ENCODE data around the gene C2CD4D. TPM values are rescaled to one million over a fixed set of nuclear protein-coding genes. Genes with fewer than 3 reads are reported as not detected.

The C2CD4D gene
- total and polyA plus RNA-seq, 12 donors = 0.04 TPM; not detected in 11

GRCh38 chr1:151814971-151815545 is 24.6 kb downstream of the C2CD4D start:
- no peak overlapping the region for H3K4me3 ChIP-seq

DNA sequence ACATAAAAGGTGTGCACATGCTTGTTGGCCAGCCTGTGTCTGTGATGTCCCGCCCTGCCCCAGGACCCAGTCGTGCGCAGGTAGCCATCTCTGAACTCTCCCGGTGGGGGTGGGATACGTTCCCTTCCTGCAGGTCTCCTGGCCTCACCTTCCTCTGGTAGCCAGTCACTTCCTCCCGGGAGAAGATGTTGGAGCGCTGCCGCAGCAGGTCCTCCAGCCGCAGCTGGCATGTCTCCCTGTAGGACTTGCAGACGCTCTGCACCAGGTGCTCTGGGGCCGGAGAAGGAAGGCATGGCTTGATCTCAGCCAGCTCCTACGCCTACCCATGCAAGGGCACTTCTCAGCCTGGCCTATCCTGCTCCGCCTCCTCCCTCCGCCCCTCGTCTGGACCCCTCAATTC is 25.2 kb downstream of the C2CD4D start:
- H3K4me3 ChIP-seq = no peak overlapping the region
- WGBS, 2 donors = 74 to 78% methylated on average over 15 of the region's 15 CpGs
- no peaks in the 10 kb centered on the region for H3K4me1 ChIP-seq
- DNase-seq (no peak), ATAC-seq (no peak)
- intact Hi-C loops (cut with DNase I) = no loop called here
- H3K27me3 ChIP-seq = no peaks in the 10 kb centered on the region
- TF ChIP-seq, protein P1, sequence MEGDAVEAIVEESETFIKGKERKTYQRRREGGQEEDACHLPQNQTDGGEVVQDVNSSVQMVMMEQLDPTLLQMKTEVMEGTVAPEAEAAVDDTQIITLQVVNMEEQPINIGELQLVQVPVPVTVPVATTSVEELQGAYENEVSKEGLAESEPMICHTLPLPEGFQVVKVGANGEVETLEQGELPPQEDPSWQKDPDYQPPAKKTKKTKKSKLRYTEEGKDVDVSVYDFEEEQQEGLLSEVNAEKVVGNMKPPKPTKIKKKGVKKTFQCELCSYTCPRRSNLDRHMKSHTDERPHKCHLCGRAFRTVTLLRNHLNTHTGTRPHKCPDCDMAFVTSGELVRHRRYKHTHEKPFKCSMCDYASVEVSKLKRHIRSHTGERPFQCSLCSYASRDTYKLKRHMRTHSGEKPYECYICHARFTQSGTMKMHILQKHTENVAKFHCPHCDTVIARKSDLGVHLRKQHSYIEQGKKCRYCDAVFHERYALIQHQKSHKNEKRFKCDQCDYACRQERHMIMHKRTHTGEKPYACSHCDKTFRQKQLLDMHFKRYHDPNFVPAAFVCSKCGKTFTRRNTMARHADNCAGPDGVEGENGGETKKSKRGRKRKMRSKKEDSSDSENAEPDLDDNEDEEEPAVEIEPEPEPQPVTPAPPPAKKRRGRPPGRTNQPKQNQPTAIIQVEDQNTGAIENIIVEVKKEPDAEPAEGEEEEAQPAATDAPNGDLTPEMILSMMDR (IDR thresholded peaks at IDR 0.05) = no peak
- peaks cover 0 to 11% (median 0%) of the 10 kb centered on the region in 9 donors for H3K36me3 ChIP-seq
- no peak overlapping the region for H3K27ac ChIP-seq
- H3K9me3 ChIP-seq = no peaks in the 10 kb centered on the region

More at GRCh38 chr1:151814971-151815545, 24.6 kb downstream of the C2CD4D start:
- no peaks in the 10 kb centered on the region for H3K9me3 ChIP-seq
- intact Hi-C loops (cut with DNase I) = no loop called here
- H3K36me3 ChIP-seq = peaks cover 0 to 11% (median 0%) of the 10 kb centered on the region in 9 donors
- ATAC-seq = no peak
- H3K4me1 ChIP-seq = no peaks in the 10 kb centered on the region
- DNase-seq = no peak
- no peak overlapping the region for H3K27ac ChIP-seq
- 87 to 90% methylated on average over 7 to 8 of the region's 8 CpGs for WGBS, 2 donors
- TF ChIP-seq, protein P1 (IDR thresholded peaks at IDR 0.05) = no peak
- no peaks in the 10 kb centered on the region for H3K27me3 ChIP-seq

DNA sequence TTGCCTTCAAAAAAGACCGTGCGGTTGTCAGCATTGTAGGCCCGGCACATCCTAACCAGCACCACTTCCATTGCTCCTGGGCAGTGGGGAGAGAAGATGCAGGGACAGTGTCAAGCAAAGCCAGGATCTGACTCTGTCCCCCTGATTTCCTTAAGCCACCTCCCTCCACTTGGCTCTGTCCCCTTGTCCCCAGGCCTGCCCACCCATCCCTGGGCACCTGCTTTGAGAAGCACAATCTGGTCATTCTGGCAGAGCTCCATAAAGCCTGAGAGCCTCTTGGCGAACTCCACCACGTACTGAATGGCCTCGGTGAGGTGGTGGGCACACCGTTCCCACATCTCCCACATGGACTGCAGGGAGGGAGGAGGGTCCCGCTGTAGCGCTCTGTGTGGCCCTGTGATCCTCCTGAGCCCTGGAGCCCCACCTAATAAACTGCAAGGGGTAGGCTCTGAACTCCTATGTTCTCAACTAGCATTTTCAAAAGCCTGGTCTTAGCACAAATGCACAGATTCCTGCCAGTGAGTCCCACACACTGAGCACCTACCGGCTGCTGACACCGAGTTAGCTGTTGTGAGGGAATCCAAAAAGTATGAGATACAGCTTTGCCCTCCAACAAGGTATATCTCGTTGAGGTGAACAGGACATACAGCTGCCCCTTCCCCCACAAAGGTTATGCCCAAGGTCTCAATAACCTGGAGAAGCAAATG is 26.2 kb downstream of the C2CD4D start:
- Histone ChIP-seq H3K4me1 (no peaks in the 10 kb centered on the region), H3K27ac (no peak overlapping the region), H3K36me3 (peaks cover 0 to 11% (median 0%) of the 10 kb centered on the region in 9 donors), H3K4me3 (no peak overlapping the region), H3K27me3 (no peaks in the 10 kb centered on the region), H3K9me3 (no peaks in the 10 kb centered on the region)
- DNase-seq = no peak
- TF ChIP-seq, protein P1 (IDR thresholded peaks at IDR 0.05) = no peak
- no peak for ATAC-seq
- intact Hi-C loops (cut with DNase I) = no loop called here
- 71 to 83% methylated on average over 12 of the region's 12 CpGs for WGBS, 2 donors

DNA sequence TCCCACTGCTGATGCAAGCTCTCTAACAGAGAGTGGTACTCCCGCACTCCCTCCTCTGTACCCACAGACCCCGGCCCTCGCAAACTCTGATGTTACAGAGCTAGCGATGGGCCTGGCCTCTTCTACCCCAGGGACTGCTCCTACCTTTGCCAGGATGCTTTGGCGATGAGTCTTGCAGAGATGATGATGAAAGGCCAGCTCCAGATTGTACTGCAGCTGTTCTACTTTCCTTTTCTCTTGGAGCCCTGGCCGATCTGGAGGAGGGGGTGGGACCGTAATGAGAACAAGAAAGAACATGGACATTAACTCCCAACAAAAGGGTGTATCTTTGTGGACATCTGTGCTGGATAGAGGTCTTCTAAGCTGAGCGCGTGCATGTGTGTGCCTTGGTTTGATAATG is 28.4 kb downstream of the C2CD4D start:
- no peaks in the 10 kb centered on the region for H3K27me3 ChIP-seq
- H3K9me3 ChIP-seq = no peaks in the 10 kb centered on the region
- DNase-seq = no peak
- ATAC-seq = peak in 1 of 8 donors; percentile 45
- intact Hi-C loops (cut with DNase I) = no loop called here
- H3K4me3 ChIP-seq = no peak overlapping the region
- H3K4me1 ChIP-seq = no peaks in the 10 kb centered on the region
- H3K36me3 ChIP-seq = peaks cover 0 to 6% (median 0%) of the 10 kb centered on the region in 9 donors
- TF ChIP-seq, protein P1 (IDR thresholded peaks at IDR 0.05) = no peak
- no peak overlapping the region for H3K27ac ChIP-seq
- WGBS, 2 donors = 72 to 81% methylated on average over 9 of the region's 9 CpGs
